ENCODE results near the gene CIDEC.
"Not testable (repeated sequence)": the region's sequence is repeated elsewhere in the genome, so short reads cannot be mapped to it uniquely, and the experiment has no call there.

Gene CIDEC

DNA sequence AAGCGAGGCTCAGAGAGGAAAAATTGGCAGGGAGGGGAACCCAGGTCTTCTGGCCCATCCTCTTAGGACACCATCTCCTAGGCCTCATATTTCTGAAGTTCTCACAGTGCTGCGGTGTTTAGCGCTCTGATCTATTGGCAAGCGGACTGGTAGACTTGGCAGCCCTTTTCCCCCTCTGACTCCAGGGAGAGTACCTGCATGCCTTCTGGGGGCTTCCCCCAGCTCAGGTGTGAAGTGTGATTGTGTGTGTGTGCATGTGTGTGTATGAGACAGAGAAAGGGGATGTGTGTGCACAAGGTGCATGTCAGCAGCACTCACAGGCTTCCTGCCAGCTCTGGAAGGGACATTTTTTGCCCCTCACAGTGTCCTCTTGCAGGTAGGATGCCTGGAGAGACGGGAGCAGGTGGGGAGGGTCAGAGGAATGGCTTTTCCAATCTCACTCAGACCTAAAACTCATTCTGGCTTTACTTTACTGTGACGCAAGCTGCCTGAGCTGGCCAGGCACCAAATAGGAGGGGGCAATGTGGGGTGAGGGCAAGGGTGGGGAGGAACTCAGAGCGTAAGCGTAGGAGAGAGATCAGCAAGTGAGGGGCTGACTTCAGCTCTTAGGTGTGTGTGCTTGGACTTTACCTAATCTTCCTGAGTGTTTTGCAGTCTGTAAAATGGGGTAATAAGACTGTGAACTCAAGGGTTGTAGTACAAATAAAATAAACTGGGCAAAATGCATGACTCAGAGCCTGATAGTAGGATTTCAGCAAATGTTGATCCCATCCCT lies 18.6 kb upstream of the CIDEC start:
- TF ChIP-seq, protein P1, sequence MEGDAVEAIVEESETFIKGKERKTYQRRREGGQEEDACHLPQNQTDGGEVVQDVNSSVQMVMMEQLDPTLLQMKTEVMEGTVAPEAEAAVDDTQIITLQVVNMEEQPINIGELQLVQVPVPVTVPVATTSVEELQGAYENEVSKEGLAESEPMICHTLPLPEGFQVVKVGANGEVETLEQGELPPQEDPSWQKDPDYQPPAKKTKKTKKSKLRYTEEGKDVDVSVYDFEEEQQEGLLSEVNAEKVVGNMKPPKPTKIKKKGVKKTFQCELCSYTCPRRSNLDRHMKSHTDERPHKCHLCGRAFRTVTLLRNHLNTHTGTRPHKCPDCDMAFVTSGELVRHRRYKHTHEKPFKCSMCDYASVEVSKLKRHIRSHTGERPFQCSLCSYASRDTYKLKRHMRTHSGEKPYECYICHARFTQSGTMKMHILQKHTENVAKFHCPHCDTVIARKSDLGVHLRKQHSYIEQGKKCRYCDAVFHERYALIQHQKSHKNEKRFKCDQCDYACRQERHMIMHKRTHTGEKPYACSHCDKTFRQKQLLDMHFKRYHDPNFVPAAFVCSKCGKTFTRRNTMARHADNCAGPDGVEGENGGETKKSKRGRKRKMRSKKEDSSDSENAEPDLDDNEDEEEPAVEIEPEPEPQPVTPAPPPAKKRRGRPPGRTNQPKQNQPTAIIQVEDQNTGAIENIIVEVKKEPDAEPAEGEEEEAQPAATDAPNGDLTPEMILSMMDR (IDR thresholded peaks at IDR 0.05; ENCODE audit: insufficient read depth, low read length, poor library complexity, severe bottlenecking) = no peak
- no peak for DNase-seq (ENCODE audit: extremely low read depth, insufficient read length)

DNA sequence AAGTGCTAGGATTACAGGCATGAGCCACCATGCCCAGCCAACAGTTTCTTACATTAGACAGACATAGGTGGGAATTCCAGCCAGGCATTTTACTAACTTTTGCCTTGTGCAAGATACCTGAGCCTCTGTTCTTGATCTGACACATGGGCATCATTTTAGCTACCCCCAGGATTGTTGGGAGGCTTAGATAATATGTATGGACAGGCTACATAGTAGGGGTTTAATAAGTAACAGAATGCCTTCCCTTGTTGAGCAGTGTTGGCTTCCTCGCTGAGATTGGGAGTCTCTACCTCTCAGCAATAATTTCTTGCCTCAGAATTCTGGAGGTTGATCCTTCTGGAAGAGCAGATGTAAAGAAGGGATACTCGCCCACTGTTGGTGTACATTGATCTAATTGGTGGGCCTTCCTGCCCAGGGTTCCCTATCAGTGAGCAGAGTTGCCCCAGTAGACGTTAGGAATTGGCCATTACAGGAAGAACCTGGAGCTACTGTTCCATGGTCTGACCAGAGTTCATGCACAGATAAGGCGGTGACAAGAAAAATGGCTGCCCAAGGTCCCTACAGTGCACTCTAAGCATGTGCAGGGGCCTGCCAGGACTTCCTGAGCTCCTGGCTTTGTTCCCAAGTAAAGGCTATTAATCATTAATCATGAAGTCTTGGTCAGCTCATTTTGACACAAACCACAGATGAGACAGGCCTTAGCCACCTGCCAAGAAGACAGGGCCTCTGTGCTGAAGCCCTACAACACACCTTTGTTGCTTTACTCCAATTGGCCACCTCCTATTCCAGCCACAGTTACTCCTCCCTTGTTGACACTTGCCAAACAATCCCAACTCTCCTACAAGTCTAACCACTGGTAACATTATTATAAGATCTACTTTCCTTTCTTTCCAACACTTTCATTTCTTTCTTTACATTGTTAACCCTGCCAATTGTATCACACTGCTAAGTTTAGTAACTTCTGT lies 17.6 kb upstream of the CIDEC start:
- peaks cover 10% of the 10 kb centered on the region for H3K36me3 ChIP-seq (ENCODE audit: control insufficient read depth, insufficient read depth, low read length)
- DNase-seq (ENCODE audit: extremely low read depth, insufficient read length) = no peak
- no peak overlapping the region for H3K4me3 ChIP-seq (replicated peaks; ENCODE audit: low read depth, low read length)
- no peaks in the 10 kb centered on the region for H3K27me3 ChIP-seq (replicated peaks; ENCODE audit: control insufficient read depth, insufficient read depth, low read length)
- TF ChIP-seq, protein P1 (IDR thresholded peaks at IDR 0.05; ENCODE audit: insufficient read depth, low read length, poor library complexity, severe bottlenecking) = no peak

More for the DNA sequence above, 18.6 kb upstream of the CIDEC start:
- Histone ChIP-seq H3K36me3 (ENCODE audit: control insufficient read depth, insufficient read depth, low read length) (peaks cover under 1% of the 10 kb centered on the region), H3K27me3 (replicated peaks; ENCODE audit: control insufficient read depth, insufficient read depth, low read length) (no peaks in the 10 kb centered on the region), H3K4me3 (replicated peaks; ENCODE audit: low read depth, low read length) (no peak overlapping the region)

DNA sequence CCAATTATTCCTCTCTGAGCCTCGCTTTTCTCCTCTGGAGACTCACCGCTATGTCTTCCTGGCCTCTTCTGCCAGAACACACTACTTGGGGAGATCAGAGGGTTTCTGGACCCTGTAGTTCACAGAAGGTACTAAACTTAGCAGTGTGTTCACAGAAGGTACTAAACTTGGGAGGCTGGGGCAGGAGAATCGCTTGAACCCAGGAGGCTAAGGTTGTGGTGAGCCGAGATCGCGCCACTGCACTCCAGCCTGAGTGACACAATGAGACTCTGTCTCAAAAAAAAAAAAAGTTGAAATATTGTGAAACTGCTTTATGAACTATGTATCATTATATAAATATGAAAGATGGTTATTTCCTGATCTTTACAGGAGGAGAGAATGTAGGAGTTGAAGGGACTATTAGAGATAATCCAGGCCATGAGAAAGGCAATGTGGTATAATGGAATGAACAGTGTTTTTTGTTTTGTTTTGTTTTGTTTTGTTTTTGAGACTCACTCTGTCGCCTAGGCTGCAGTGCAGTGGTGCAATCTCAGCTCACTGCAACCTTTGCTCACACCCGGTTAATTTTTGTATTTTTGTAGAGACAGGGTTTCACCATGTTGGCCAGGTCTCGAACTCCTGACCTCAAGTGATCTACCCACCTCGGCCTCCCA lies 16.8 kb upstream of the CIDEC start:
- not testable (repeated sequence) for DNase-seq (ENCODE audit: extremely low read depth, insufficient read length); H3K27me3 ChIP-seq (replicated peaks; ENCODE audit: control insufficient read depth, insufficient read depth, low read length)

DNA sequence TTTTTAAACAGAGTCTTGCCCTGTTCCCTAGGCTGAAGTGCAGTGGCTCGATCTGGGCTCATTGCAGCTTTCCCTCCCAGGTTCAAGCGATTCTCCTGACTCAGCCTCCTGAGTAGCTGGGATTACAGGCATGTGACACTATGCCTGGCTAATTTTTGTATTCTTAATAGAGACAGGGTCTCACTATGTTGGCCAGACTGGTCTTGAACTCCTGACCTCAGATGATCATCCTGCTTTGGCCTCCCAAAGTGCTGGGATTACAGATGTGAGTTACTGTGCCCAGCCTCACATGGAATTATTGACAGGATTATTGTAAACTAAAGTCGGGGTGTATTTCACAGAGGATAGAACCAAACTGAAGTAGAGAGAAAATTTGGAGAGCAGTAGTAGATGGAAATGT lies 15.7 kb upstream of the CIDEC start:
- not testable (repeated sequence) for H3K4me3 ChIP-seq (replicated peaks; ENCODE audit: low read depth, low read length); H3K27me3 ChIP-seq (replicated peaks; ENCODE audit: control insufficient read depth, insufficient read depth, low read length); DNase-seq (ENCODE audit: extremely low read depth, insufficient read length)
- H3K36me3 ChIP-seq (ENCODE audit: control insufficient read depth, insufficient read depth, low read length) = peaks cover 10% of the 10 kb centered on the region

More for the DNA sequence above, 16.8 kb upstream of the CIDEC start:
- H3K36me3 ChIP-seq (ENCODE audit: control insufficient read depth, insufficient read depth, low read length) = peaks cover 10% of the 10 kb centered on the region
- not testable (repeated sequence) for H3K4me3 ChIP-seq (replicated peaks; ENCODE audit: low read depth, low read length)

DNA sequence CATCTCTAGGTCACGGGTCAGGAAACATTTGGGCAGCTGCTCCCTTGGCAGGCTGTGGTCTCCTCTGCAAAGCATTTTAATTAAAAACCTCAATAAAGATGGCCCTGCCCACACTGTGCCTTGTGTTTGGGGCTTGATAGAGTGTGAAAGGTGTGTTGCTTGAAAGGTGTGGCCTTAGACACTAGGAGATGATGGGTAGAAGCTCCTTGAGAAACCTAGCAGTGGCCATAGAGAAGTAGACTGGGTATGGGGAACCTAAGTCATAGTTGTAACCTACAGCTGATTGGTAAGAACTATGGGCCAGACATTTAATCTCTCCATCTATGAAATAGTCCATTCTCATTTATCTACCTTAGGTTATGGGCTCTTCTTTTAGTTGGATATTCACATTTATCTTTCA lies 13.7 kb upstream of the CIDEC start:
- Histone ChIP-seq H3K4me3 (replicated peaks; ENCODE audit: low read depth, low read length) (no peak overlapping the region), H3K36me3 (ENCODE audit: control insufficient read depth, insufficient read depth, low read length) (peaks cover 10% of the 10 kb centered on the region), H3K27me3 (replicated peaks; ENCODE audit: control insufficient read depth, insufficient read depth, low read length) (no peaks in the 10 kb centered on the region)
- TF ChIP-seq, protein P1 (IDR thresholded peaks at IDR 0.05; ENCODE audit: insufficient read depth, low read length, poor library complexity, severe bottlenecking) = no peak
- DNase-seq (ENCODE audit: extremely low read depth, insufficient read length) = no peak

DNA sequence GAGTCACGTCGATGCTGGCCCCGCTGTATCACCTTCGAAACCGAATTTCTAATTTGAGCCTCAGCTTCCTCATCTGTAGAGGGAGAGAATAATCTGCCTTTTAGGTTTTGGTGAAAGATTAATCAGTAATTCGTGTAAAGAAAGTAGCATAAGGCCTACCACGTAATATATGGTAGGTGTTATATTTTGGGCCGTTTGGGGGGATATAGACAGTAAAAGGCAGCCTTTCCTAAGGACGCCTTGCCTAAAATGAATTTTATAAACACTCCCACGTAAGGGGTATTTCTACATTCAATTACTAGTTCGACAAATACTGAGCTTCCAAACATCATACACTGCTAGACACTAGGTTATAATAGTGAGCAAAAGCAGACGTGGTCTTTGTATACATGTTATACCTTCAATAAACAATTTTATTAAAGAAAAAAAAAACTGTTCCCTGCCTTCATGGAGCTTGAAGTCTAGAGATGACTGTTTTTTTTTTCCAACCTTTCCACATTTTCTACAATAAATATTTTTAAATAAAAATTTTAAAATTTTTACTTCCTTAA lies 11.1 kb upstream of the CIDEC start:
- TF ChIP-seq, protein P1 (IDR thresholded peaks at IDR 0.05; ENCODE audit: insufficient read depth, low read length, poor library complexity, severe bottlenecking) = no peak
- Histone ChIP-seq H3K4me3 (replicated peaks; ENCODE audit: low read depth, low read length) (peak overlapping the region; percentile 100), H3K27me3 (replicated peaks; ENCODE audit: control insufficient read depth, insufficient read depth, low read length) (no peaks in the 10 kb centered on the region), H3K36me3 (ENCODE audit: control insufficient read depth, insufficient read depth, low read length) (peaks cover 10% of the 10 kb centered on the region)
- DNase-seq (ENCODE audit: extremely low read depth, insufficient read length) = no peak

All from GM06990 (cell line).